GM10266 (cell line): ENCODE data around the gene OBP2A.

Source experiments
- DNase-seq: peaks from one replicate; pipeline ENCODE4 v3.0.0; 2012; ENCODE audit errors: extremely low spot score
- CTCF ChIP-seq: IDR thresholded peaks from 2 replicates; pipeline ENCODE4 v1.5.1; 2012; ENCODE audit warnings: mild to moderate bottlenecking, low read depth; ENCODE audit not compliant: control insufficient read depth, insufficient read depth; ENCODE audit errors: missing control alignments

Gene OBP2A

GRCh38 chr9:135551456-135551855 lies 5.5 kb downstream of the OBP2A start:
- no peak for DNase-seq
- TF ChIP-seq CTCF = no peak

- DNase-seq = no peak
- TF ChIP-seq CTCF = no peak
Observed at GRCh38 chr9:135552021-135552697, 6.2 kb downstream of the OBP2A start.

DNA sequence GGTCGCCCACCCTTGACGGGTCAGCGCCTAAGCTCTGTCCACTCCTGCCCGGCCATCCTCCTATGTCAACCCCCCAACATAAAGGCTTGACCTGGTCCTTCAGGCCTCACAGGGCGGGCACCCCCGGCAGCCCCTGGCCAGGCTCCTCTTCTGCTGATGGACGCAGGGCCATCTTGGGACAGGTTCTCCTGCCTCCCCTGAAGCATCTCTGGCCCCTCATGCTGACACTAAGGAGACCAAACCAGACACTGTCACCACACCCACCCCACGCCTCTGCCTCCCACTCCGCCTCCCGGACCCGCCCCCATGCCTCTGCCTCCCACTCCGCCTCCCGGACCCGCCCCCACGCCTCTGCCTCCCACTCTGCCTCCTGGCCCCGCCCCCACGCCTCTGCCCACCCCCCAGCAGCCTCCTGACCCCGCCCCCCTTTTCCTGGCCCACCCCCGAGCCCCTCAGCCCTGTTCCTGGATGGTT lies 6.8 kb downstream of the OBP2A start:
- no peak for DNase-seq

GRCh38 chr9:135554718-135555117 lies 8.8 kb downstream of the OBP2A start:
- no peak for TF ChIP-seq CTCF
- no peak for DNase-seq

More for the DNA sequence above, 6.8 kb downstream of the OBP2A start:
- no peak for TF ChIP-seq CTCF

GRCh38 chr9:135555203-135555602 lies 9.3 kb downstream of the OBP2A start:
- TF ChIP-seq CTCF = no peak
- DNase-seq = no peak

- DNase-seq = no peak
- TF ChIP-seq CTCF = no peak
Observed at GRCh38 chr9:135555910-135556309, 10.0 kb downstream of the OBP2A start.

DNA sequence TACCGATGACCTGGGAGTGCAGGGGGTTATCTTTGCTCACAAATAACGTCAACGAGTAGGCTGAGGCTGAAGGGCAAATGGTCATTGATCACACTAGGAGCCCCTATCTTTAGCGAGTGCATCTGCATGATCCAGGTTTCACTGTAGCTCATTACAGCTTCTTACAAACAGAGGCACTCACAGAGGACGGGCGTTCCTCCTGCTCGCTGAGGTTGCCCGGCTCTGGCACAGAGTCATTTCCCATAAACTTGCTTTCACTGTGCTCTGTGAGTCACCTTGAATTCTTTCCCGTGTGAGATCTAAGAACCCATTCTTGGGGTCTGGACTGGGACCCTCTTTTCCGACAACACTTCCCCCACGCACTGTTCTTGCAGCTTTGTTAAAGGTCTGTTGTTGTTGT lies 13.7 kb downstream of the OBP2A start:
- no peak for TF ChIP-seq CTCF
- DNase-seq = no peak
